NCI-H1694 (cell line): ENCODE data around the gene ELP1.
"Not testable (repeated sequence)": the region's sequence is repeated elsewhere in the genome, so short reads cannot be mapped to it uniquely, and the experiment has no call there.

ENCODE experiments used
- DNase-seq: peaks from one replicate; lab custom pipeline; 2025; lab: John Stamatoyannopoulos, UW

Gene ELP1

GRCh38 chr9:108924466-108924865 lies 9.5 kb downstream of the ELP1 start:
- peak; percentile 6 for DNase-seq

- DNase-seq: no peak
Observed at GRCh38 chr9:108921200-108921599, 12.7 kb downstream of the ELP1 start.

- DNase-seq: not testable (repeated sequence)
Observed at GRCh38 chr9:108920401-108920800, 13.5 kb downstream of the ELP1 start.

GRCh38 chr9:108919517-108919916 lies 14.4 kb downstream of the ELP1 start:
- DNase-seq: no peak

- no peak for DNase-seq
Observed at GRCh38 chr9:108913391-108913790, 20.5 kb downstream of the ELP1 start.

- DNase-seq: no peak
Observed at GRCh38 chr9:108911820-108912219, 22.1 kb downstream of the ELP1 start.

GRCh38 chr9:108910914-108911313 lies 23.0 kb downstream of the ELP1 start:
- no peak for DNase-seq

GRCh38 chr9:108910402-108910801 lies 23.5 kb downstream of the ELP1 start:
- no peak for DNase-seq

GRCh38 chr9:108905494-108905893 lies 28.4 kb downstream of the ELP1 start:
- no peak for DNase-seq

GRCh38 chr9:108904161-108904560 lies 29.8 kb downstream of the ELP1 start:
- DNase-seq: no peak

GRCh38 chr9:108903420-108904103 lies 30.4 kb downstream of the ELP1 start:
- no peak for DNase-seq

- no peak for DNase-seq
Observed at GRCh38 chr9:108900176-108900575, 33.7 kb downstream of the ELP1 start.

- not testable (repeated sequence) for DNase-seq
Observed at GRCh38 chr9:108899023-108899695, 34.8 kb downstream of the ELP1 start.

- no peak for DNase-seq
Observed at GRCh38 chr9:108897324-108898096, 36.4 kb downstream of the ELP1 start.

GRCh38 chr9:108894225-108894997 lies 39.5 kb downstream of the ELP1 start:
- DNase-seq: no peak

GRCh38 chr9:108889649-108890067 lies 44.3 kb downstream of the ELP1 start:
- no peak for DNase-seq

GRCh38 chr9:108886594-108887271 lies 47.2 kb downstream of the ELP1 start:
- not testable (repeated sequence) for DNase-seq

- no peak for DNase-seq
Observed at GRCh38 chr9:108885643-108886348, 48.1 kb downstream of the ELP1 start.

GRCh38 chr9:108884701-108885100 lies 49.2 kb downstream of the ELP1 start:
- no peak for DNase-seq

- DNase-seq: no peak
Observed at GRCh38 chr9:108883085-108883484, 50.8 kb downstream of the ELP1 start.
